Neural progenitor cell (in vitro differentiated cells): ENCODE measurements around the gene OTOP2. TPM values are rescaled to one million over a fixed set of nuclear protein-coding genes. Genes with fewer than 3 reads are reported as not detected.

Source experiments
- DNase-seq: peaks from one replicate; pipeline ENCODE4 v3.0.0-alpha.2; 2016; ENCODE audit warnings: low spot score
- H2AFZ ChIP-seq: fragments of 200-600 bp; sonication (generic); replicated peaks from 2 replicates; pipeline ENCODE4 v1.6.1; 2016; ENCODE audit warnings: antibody characterized with exemption
- H3F3A ChIP-seq: fragments of 200-600 bp; sonication (generic); 2 replicates; pipeline ENCODE4 v1.6.1; 2016; ENCODE audit warnings: antibody characterized with exemption, low read depth
- H3K27ac ChIP-seq: fragments of 200-600 bp; sonication (generic); 2 replicates; pipeline ENCODE4 v1.5.1; 2016; ENCODE audit warnings: mild to moderate bottlenecking
- H3K27me3 ChIP-seq: fragments of 200-600 bp; sonication (generic); 2 replicates; pipeline ENCODE4 v1.6.1; 2016; ENCODE audit warnings: mild to moderate bottlenecking, moderate library complexity
- H3K36me3 ChIP-seq: fragments of 200-600 bp; sonication (generic); 2 replicates; pipeline ENCODE4 v1.5.1; 2016
- H3K4me1 ChIP-seq: fragments of 200-600 bp; sonication (generic); 2 replicates; pipeline ENCODE4 v1.6.1; 2016; ENCODE audit warnings: mixed run types
- H3K4me2 ChIP-seq: fragments of 200-600 bp; sonication (generic); 2 replicates; pipeline ENCODE4 v1.6.1; 2016
- H3K4me3 ChIP-seq: fragments of 200-600 bp; sonication (generic); 2 replicates; pipeline ENCODE4 v1.5.1; 2016
- H3K79me2 ChIP-seq: fragments of 200-600 bp; sonication (generic); 2 replicates; pipeline ENCODE4 v1.6.1; 2016; ENCODE audit warnings: low read depth
- H3K9ac ChIP-seq: fragments of 200-600 bp; sonication (generic); 2 replicates; pipeline ENCODE4 v1.6.1; 2016
- H3K9me3 ChIP-seq: fragments of 200-600 bp; sonication (generic); 2 replicates; pipeline ENCODE4 v1.5.1; 2016; ENCODE audit warnings: low read depth
- H4K20me1 ChIP-seq: fragments of 200-600 bp; sonication (generic); 2 replicates; pipeline ENCODE4 v1.6.1; 2016; ENCODE audit warnings: low read depth
- H3K27ac Mint-ChIP-seq: 3 replicates; pipeline ENCODE4 v1.8.0; 2021; ENCODE audit warnings: mixed read lengths
- H3K27me3 Mint-ChIP-seq: 2 replicates; pipeline ENCODE4 v1.8.0; 2022; ENCODE audit warnings: low read depth, mild to moderate bottlenecking, inconsistent platforms, moderate library complexity, mixed read lengths; ENCODE audit not compliant: insufficient read depth
- H3K36me3 Mint-ChIP-seq: 3 replicates; pipeline ENCODE4 v1.8.0; 2021; ENCODE audit warnings: mixed read lengths
- H3K4me1 Mint-ChIP-seq: 3 replicates; pipeline ENCODE4 v1.8.0; 2021; ENCODE audit warnings: mixed read lengths
- H3K4me3 Mint-ChIP-seq: 3 replicates; pipeline ENCODE4 v1.8.0; 2021; ENCODE audit warnings: mild to moderate bottlenecking, moderate library complexity, mixed read lengths
- H3K9me3 Mint-ChIP-seq: 3 replicates; pipeline ENCODE4 v1.8.0; 2020; ENCODE audit warnings: mixed read lengths
- EZH2 ChIP-seq: fragments of 200-600 bp; sonication (generic); IDR thresholded peaks from 2 replicates; pipeline ENCODE4 v1.6.1; 2017; ENCODE audit warnings: antibody characterized with exemption, mild to moderate bottlenecking, moderate library complexity
- EZH2phosphoT487 ChIP-seq: fragments of 200-600 bp; sonication (generic); IDR thresholded peaks from 2 replicates; pipeline ENCODE4 v1.6.1; 2017; ENCODE audit warnings: antibody characterized with exemption
- total RNA-seq: library from RNA; depleted of rRNA; stranded (reverse); fragments of >200 nt; gene quantifications from 2 replicates; pipeline ENCODE4 v1.2.3, GENCODE V29; 2015; ENCODE audit warnings: low replicate concordance
- TF ChIP-seq, protein P1 (sequence below): fragments of 200-600 bp; sonication (generic); IDR thresholded peaks from 2 replicates; pipeline ENCODE4 v1.5.1; 2017; ENCODE audit warnings: antibody characterized with exemption, mild to moderate bottlenecking

Gene OTOP2
- total RNA-seq, 1 donor from 2014 or later, result not detected

GRCh38 chr17:74954115-74954514 is 30.0 kb downstream of the OTOP2 start:
- H3K4me3 ChIP-seq, result no peak overlapping the region

DNA sequence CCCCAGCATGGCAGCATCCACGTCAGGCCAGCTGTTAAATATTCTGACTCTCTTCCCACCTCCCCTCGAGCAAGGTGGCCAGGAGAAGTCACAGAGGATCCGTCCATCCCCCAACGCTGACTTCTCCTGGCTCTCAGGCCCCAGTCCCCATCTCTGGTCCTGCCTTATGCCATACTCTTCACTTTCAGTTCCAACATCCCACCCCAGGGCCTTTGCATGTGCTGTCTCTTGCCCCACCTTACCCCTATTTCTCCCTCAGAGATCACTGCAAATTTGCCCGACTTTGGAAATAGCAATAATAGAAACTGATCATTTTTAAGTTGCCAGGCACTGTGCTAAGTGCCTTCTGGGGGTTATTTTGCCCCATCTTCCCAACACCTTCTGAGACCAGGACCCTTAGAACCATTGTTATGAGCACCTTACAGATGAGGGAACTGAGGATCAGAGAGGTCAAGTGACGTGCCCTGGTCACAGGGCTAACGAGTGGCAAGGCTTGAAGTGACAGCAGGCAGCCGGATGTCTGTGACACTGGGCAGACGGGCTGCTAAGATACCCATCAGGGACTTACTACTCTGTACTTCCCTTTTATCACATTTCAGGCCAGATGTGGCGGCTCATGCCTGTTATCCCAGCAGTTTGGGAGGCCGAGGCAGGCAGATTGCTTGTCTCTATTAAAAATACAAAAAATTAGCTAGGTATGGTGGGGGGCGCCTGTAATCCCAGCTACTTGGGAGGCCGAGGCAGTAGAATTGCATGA is 30.8 kb downstream of the OTOP2 start:
- no peaks in the 10 kb centered on the region for H3K36me3 Mint-ChIP-seq
- no peak overlapping the region for H3K9ac ChIP-seq
- TF ChIP-seq, protein P1, sequence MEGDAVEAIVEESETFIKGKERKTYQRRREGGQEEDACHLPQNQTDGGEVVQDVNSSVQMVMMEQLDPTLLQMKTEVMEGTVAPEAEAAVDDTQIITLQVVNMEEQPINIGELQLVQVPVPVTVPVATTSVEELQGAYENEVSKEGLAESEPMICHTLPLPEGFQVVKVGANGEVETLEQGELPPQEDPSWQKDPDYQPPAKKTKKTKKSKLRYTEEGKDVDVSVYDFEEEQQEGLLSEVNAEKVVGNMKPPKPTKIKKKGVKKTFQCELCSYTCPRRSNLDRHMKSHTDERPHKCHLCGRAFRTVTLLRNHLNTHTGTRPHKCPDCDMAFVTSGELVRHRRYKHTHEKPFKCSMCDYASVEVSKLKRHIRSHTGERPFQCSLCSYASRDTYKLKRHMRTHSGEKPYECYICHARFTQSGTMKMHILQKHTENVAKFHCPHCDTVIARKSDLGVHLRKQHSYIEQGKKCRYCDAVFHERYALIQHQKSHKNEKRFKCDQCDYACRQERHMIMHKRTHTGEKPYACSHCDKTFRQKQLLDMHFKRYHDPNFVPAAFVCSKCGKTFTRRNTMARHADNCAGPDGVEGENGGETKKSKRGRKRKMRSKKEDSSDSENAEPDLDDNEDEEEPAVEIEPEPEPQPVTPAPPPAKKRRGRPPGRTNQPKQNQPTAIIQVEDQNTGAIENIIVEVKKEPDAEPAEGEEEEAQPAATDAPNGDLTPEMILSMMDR, result no peak
- TF ChIP-seq EZH2 (no peak), EZH2phosphoT487 (no peak)
- no peak for DNase-seq
- peaks cover 22% of the 10 kb centered on the region for H3K27me3 ChIP-seq
- no peaks in the 10 kb centered on the region for H3K9me3 ChIP-seq
- peaks cover 23% of the 10 kb centered on the region for H3K27me3 Mint-ChIP-seq
- H3K4me1 Mint-ChIP-seq, result no peaks in the 10 kb centered on the region
- no peaks in the 10 kb centered on the region for H3K79me2 ChIP-seq
- peak overlapping the region; percentile 24 for H3K4me3 Mint-ChIP-seq
- no peaks in the 10 kb centered on the region for H3K9me3 Mint-ChIP-seq
- no peak overlapping the region for H3K4me3 ChIP-seq
- H3K27ac Mint-ChIP-seq, result no peak overlapping the region
- H3K4me1 ChIP-seq, result no peaks in the 10 kb centered on the region
- no peaks in the 10 kb centered on the region for H3F3A ChIP-seq
- H4K20me1 ChIP-seq, result no peaks in the 10 kb centered on the region
- no peak overlapping the region for H2AFZ ChIP-seq
- no peaks in the 10 kb centered on the region for H3K36me3 ChIP-seq
- H3K27ac ChIP-seq, result no peak overlapping the region
- H3K4me2 ChIP-seq, result no peak overlapping the region

More at GRCh38 chr17:74954115-74954514, 30.0 kb downstream of the OTOP2 start:
- H3K79me2 ChIP-seq, result no peaks in the 10 kb centered on the region
- H3K4me1 ChIP-seq, result no peaks in the 10 kb centered on the region
- H3K4me2 ChIP-seq, result no peak overlapping the region
- Mint-ChIP-seq H3K36me3 (no peaks in the 10 kb centered on the region), H3K27me3 (peaks cover 16% of the 10 kb centered on the region), H3K4me3 (no peak overlapping the region), H3K9me3 (no peaks in the 10 kb centered on the region), H3K4me1 (no peaks in the 10 kb centered on the region), H3K27ac (no peak overlapping the region)
- H2AFZ ChIP-seq, result no peak overlapping the region
- no peaks in the 10 kb centered on the region for H3K36me3 ChIP-seq
- H4K20me1 ChIP-seq, result no peaks in the 10 kb centered on the region
- TF ChIP-seq EZH2 (no peak), EZH2phosphoT487 (no peak)
- TF ChIP-seq, protein P1, result no peak
- no peak overlapping the region for H3K9ac ChIP-seq
- no peak overlapping the region for H3K27ac ChIP-seq
- no peak for DNase-seq
- peaks cover 15% of the 10 kb centered on the region for H3K27me3 ChIP-seq
- no peaks in the 10 kb centered on the region for H3F3A ChIP-seq
- no peaks in the 10 kb centered on the region for H3K9me3 ChIP-seq

- H3K4me2 ChIP-seq, result no peak overlapping the region
- H3K4me1 ChIP-seq, result no peaks in the 10 kb centered on the region
- Mint-ChIP-seq H3K4me3 (no peak overlapping the region), H3K27ac (no peak overlapping the region), H3K36me3 (no peaks in the 10 kb centered on the region), H3K4me1 (peaks cover 2% of the 10 kb centered on the region), H3K27me3 (peaks cover 26% of the 10 kb centered on the region), H3K9me3 (no peaks in the 10 kb centered on the region)
- no peak for DNase-seq
- no peaks in the 10 kb centered on the region for H3K9me3 ChIP-seq
- TF ChIP-seq EZH2phosphoT487 (no peak), EZH2 (no peak)
- TF ChIP-seq, protein P1, result no peak
- H4K20me1 ChIP-seq, result no peaks in the 10 kb centered on the region
- peaks cover 33% of the 10 kb centered on the region for H3K27me3 ChIP-seq
- H3K9ac ChIP-seq, result no peak overlapping the region
- no peak overlapping the region for H3K27ac ChIP-seq
- H3F3A ChIP-seq, result no peaks in the 10 kb centered on the region
- no peak overlapping the region for H2AFZ ChIP-seq
- H3K79me2 ChIP-seq, result no peaks in the 10 kb centered on the region
- no peak overlapping the region for H3K4me3 ChIP-seq
- H3K36me3 ChIP-seq, result no peaks in the 10 kb centered on the region
Measured at GRCh38 chr17:74956093-74956492, 32.0 kb downstream of the OTOP2 start.
